ENCODE results near the gene ARMS2. TPM values are rescaled to one million over a fixed set of nuclear protein-coding genes. Genes with fewer than 3 reads are reported as not detected.

ARMS2 gene, protein sequence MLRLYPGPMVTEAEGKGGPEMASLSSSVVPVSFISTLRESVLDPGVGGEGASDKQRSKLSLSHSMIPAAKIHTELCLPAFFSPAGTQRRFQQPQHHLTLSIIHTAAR
- not detected in 2 replicates for total RNA-seq (2014; rRNA removed; shearing (Covaris generic))

DNA sequence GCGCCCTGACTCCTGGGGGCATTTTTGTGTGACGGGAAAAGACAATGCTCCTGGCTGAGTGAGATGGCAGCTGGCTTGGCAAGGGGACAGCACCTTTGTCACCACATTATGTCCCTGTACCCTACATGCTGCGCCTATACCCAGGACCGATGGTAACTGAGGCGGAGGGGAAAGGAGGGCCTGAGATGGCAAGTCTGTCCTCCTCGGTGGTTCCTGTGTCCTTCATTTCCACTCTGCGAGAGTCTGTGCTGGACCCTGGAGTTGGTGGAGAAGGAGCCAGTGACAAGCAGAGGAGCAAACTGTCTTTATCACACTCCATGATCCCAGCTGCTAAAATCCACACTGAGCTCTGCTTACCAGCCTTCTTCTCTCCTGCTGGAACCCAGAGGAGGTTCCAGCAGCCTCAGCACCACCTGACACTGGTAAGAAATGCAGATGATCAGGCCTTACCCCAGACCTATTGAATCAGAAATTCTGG lies at the start of gene ARMS2:
Gene ARMS2, plus strand, starts transcription at position 51 of the 478 bp plus-strand sequence. Its CDS starts 75 bp downstream, at position 126.
- no peak for DNase-seq (ENCODE audit: low spot score)

DNA sequence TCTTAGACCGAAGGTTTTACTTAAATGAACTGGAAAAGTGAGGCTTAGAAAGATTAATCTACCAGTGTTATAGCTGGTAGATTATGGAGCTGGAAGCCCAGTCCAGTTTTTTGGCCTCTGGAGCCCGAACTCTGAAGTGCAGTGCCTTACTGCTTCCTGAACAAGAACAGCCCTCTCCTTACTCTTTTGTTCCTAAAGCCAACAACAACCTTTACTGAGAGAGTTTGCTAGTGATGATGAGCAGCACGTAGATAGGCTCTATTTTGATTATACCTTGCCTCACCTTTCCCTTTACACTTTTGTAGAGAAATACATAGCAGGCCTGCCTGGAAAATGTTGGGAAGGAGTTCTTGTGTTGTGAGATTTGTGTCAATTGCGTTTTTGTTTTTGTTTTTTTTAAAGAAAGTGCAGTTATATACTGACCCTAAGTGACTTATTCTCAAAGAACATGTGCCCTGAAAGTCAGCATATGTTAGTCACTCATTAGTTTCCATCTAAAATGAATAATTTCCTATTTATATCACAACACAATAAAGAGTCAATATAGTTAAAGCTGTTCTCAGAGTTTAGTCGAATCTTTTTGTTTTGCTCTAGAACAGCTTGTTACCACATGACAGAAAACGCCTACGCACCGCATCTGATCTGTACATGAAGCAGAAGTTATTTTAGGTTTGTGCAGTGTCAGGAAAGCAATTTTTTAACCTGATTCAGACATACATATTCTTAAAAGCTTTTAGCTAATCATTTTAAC lies 46.9 kb upstream of the ARMS2 start:
- no peak for DNase-seq (ENCODE audit: low spot score)

DNA sequence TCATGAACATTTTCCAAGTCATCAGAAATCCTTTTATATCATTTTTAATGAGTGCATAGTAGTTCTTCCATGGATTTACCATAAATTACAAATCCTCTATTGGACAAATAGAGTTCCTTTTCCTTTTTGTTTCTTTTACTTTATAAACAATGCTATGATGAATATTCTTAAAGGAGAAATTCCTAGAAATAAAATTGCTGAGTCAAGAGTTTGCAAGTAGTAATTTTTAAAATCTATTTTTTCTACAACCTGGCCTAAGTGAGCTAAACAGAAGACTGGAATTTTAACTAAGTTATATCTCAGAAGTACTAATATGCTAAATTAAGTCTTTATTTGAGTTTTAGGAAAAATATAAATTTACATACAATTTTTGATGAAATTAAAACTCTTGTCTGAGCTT lies 41.1 kb upstream of the ARMS2 start:
- no peak for DNase-seq (ENCODE audit: low spot score)

DNA sequence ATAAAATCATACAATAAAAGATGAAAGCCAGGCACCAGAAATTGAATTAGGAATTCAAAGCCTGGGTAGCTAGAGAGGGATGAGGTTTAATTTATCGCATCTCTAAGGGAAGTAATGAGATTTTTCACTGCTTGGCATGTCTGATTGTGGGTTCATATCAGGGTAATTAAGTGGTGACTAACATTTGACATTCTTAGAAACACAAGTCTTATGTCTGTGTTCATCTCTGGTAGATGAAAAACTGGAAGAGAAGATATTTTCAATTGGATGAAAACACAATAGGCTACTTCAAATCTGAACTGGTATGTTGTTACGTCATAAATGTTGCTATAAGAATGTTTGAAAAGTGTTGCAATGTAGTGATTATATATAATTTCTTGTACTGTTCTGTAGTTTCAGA lies 36.8 kb upstream of the ARMS2 start:
- peak; percentile 22 for DNase-seq (ENCODE audit: low spot score)

DNA sequence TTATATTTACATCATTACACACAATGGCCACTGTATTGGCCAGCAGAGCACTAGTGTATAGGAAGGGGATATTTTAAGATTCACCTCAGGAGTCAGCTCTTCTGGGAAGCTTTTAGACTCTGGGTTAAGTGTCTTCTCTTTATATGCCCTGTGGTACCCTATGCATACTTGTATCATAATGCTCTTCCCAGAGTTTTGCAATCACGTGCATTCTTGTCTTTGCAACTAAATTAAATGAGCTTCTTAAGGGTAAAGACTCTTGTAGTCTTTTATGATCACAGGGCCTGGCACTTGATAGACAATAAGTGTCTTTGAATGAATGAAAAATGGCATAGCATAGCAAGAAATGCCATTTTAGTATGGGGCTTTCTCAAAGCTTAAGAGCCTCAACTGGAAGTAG lies 35.4 kb upstream of the ARMS2 start:
- DNase-seq (ENCODE audit: low spot score) = no peak

DNA sequence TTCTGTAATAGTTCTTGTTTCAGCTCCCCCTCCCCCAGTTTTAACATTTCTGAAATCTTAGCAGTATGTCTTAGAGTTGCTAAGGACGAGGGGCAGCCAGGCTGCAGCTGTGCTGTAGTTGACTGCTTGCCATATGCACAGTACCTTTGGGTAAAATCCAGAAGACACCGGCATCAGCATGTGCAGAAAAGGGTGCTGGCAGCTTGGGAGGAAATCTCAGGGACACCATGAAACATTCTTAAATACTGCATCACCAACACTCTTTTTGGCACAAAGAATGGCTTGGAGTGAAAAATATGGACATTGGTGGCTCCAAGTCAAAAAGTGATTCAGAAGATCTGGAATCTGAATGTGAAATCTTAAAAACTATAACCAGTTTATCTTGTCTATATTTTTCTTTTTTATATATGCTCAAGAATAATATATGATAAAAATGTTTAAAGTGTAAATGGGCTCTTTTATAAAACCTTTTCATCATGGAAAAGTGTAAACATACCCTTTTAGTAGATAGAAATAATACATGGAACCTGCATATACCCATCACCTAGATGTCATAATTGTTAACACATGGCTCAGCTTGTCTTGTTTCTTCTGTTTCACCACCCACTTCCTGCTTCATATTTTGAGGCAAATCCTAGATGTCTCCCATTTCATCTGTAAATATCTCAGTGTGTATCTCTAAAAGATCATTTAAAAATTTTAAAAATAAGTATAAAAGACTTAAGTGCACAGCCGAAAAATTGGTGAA lies 34.4 kb upstream of the ARMS2 start:
- no peak for DNase-seq (ENCODE audit: low spot score)

DNA sequence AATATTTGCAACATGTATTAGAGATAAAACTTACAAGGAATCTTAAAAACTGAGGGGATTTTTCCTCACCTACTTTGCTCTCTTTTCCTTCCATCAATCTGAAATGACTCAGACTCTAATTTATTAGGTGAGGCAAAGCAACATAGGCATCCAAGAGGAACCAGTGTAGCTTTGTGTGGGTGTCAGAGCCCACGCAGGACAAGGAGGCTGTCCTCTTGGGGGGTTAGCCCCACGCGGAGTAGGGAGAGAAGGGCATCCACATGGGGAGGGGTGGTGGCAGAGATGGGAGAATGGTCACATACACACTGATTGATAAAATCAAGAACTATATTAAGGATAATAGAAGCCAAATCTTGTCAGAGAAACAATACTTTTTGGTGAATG lies 33.8 kb upstream of the ARMS2 start:
- no peak for DNase-seq (ENCODE audit: low spot score)

DNA sequence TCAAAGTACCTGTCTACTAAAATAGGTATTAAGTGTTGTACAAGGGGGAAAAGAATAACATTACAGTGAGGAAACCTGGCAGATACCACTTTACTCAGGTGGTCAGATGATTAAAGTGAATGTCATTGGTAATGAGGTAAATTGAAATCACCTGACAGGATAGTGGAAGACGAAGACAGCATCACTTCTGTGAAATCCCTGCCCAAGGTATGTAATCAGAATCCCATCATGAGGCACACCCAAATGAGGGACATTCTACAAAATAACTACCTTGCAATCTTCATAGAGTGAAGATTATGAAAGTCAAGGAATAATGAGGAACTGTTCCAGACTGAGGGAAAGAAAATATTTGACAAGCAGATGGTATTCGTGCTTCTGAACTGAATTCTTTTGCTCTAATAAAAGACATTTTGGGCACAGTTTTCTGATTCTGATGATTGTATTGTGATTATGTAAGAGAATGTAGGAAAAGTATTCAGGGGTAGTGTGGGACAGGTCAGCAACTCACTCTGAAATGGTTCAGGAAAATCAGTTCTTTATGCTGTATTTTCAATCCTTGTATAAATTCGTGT lies 33.3 kb upstream of the ARMS2 start:
- DNase-seq (ENCODE audit: low spot score) = no peak

DNA sequence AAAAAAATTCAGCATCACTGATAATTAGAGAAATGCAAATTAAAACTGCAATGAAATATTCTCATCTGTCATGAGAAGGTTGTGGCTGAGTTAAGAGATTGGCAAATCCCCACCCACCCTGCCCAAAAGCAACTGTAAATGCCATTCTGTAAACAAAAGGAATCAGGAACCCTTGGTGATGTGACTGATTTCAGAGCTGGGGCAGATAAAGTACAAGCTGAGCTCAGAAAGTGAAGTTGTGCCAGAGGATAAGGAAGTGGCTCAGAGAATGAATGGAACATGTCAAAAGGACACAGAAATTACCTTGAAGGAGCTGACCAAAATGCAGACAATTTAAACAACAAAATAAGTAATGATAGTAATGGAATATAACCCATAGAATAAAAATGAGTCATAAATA lies 32.7 kb upstream of the ARMS2 start:
- DNase-seq (ENCODE audit: low spot score) = no peak

DNA sequence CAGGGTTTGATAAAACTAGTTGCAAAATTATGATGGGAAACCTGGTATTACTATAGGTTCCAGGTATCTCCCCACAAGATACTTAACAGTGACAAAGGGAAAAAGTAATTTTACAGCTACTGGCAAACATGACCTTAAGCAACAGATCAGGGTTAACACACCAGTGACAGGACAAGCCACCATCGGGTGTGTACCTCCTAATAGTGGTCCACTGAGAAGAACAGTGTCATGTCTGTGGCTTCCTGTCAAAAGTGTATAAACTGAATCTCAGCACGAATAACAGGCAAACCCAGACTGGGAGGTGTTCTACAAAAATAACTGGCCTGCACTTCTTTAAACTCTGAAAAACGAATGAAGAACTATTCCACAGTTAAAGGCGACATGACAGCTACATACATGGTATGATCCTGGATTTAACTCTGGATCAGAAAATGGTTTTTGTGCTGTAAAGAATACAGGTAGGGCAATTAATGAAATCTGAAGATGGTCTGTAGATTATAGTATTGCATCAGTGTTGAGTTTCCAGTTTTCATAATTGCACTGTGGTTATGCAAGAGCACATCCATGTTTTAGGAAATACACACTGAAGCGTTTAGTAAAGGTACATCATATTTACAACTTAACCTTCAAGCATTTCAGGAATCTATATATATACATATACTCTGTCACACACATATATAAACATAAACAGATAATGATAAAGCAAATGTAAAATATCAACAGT lies 32.0 kb upstream of the ARMS2 start:
- DNase-seq (ENCODE audit: low spot score) = no peak

DNA sequence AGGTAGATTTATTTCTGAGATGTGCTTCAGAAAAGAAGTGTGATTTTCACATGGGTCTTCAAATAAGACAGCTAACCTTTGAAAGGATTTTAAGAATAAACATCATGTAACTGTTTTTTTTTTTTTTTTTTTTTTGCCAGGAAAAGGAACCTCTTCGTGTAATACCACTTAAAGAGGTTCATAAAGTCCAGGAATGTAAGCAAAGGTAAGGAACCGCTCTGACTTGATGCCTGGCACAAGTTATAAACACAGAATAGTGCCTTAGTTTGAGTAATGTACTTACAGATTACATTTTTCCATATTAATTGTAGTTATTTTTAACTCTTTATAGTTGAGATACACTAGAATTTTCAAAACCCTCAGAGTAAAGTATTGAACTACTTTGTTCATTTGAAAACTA lies 30.4 kb upstream of the ARMS2 start:
- no peak for DNase-seq (ENCODE audit: low spot score)

DNA sequence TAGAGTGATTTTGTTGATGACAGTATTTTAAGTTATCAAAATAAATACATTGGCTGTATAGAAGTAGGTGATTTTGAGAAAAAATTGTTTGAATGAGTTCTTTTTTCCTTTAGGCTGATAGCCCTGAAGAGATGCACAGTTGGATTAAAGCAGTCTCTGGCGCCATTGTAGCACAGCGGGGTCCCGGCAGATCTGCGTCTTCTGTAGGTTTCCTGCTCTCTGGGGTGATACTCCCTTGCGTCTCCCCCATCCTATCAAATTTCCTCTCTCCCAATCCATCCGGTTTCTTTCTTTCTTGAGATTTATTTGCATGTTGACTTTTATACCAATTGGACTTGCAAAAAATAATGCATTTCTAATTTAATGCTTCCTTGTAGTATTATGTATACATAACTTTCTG lies 27.6 kb upstream of the ARMS2 start:
- DNase-seq (ENCODE audit: low spot score) = no peak

DNA sequence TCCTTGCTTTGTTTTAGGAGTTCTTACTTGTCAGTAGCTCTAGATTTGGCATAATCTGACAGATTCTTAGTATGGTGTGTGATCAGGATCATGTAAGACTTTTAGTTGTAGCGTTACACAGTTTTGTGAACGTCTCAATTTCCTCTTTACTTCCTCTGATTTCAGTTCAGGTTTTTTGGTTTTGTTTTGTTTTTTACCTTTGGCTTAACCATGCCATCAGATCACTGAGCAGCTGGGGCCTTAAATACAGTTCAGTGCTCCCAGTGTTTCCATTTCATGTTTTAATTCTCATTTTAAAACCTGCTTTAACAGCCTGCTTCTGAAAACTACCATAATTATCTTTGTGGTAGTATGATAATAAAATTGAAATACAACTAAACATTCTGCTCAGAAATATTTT lies 27.2 kb upstream of the ARMS2 start:
- no peak for DNase-seq (ENCODE audit: low spot score)

DNA sequence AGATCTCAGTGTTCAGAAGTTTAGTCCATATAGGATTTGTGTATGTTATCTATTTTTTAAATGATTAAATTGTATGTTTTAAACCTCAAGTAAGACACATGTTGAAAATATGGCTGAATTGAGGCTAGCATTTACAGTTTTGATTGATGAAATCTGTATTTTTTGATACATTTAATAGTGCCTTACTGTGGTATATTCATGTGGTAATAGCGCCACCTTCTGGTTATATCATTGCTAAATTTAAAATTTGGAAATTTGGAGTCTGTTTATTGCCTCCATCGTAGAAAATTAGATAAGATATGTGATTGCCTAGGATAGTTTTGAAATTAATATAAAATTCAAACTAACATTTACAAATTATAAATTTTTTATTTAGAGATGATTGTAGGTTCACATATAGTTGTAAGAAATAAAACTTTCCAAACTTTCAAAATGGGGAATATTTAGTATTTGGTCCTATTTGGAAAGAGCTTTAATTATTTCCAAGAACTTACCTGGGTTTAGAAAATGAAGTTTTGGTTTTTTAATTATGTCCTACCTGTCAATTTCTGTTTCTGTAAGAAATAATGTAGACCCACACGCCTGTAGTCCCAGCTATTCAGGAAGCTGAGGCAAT lies 19.1 kb upstream of the ARMS2 start:
- no peak for DNase-seq (ENCODE audit: low spot score)

DNA sequence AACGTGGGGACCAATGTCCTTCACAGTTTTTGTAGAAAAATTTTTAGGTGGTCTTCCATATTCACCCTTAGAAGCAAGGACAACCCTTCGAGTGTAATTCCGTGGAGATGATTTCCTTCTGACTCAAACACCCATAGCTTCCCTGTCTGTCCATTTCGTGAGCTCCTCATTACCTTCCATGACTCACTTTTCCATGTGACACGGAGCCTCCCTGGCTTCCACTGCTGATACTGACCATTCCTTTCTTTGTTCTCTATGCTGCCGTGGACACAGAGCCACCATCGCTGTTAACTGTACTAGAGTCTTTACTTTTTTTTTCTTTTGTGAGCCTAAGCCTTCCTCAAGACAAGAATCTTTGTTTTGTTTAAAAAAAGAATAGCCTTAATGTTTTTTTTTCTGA lies 12.5 kb upstream of the ARMS2 start:
- DNase-seq (ENCODE audit: low spot score) = peak; percentile 62

DNA sequence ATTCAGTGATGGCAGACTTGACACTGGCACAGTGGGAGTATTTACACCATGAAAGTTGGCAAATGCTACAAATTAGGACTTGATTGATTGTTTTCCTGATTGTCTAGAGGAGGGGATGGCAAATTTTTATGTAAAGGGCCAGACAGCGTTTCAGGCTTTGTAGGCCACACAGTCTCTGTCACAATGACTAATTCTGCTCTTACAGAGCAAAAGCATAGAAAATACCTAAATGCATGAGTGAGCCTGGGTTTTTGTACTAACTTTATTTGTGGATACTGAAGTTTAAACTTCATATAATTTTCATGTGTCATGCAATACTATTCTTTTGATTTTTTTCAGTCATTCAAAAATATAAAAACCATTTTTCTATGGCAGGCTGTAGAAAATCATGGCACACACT lies 9.0 kb upstream of the ARMS2 start:
- no peak for DNase-seq (ENCODE audit: low spot score)

DNA sequence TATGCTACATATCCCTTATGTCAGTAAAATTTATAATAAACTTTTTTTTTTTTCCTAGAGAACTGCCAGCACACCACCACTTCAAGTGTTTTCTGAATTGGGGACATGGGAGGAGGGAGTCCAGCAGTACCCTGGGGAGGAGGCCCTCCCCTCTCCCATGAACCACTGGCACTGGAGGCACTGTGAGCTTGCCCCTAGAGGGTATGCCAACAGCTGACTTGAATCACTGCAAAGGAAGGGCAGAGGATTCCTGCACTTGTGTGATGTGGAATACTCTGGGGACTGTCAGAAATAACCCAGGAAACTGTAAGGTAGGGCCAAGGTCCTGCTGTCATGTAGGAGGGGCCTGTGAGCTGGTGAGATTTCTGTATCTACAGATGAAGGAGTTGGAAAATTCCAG lies 8.5 kb upstream of the ARMS2 start:
- DNase-seq (ENCODE audit: low spot score) = no peak

DNA sequence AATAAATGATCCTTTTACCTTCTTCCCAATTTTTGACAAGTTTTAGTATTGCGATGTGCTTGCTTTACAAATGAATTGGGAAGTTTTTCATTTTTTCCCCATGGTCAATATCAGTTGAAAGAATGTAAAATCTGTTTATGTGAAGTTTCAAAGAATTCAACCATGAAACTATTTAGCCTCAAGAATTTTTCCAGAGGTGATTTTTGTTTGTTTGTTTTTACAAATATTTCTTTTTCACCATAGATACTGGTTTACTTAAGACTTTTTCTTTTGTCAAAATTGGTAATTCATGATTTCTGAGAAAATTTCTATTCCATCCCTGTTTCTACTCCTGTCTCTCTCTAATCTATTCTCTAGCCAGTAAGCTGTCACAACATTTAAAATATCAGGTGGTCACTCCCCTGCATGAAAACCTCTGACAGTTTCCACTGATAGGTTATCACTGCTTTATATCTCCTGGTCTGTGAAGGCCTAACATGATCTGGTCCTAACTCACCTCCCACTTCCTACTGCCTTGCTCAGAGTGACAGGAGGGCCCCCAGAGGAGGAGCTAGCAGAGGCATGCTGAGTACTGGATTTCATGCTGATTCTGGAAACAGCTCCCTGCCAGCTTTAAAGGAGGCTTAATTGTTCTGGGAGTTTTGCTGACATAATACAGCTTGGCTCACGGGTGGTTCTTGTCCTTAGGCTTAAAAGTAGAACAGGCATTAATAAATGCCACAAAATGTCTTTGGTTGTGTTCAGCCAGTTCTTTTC lies 7.6 kb upstream of the ARMS2 start:
- DNase-seq (ENCODE audit: low spot score) = no peak

DNA sequence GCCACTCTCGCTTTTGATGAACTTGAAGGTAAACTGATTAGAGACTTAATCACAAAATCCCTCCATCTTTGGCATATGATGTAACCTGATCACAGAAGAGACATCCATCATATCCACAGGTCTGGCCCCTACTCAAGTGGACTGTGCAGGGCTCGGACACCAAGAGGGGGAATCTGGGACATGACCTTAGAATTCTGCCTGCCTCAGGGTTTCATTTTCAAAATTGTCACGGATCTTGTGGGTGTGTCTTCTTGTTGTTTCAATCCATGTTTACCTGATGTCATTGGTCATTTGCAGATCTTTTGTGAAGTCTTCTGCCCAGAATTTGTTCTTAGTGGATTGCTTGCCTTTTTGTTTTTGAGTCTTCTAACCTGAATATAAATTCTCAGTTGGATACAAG lies 5.9 kb upstream of the ARMS2 start:
- no peak for DNase-seq (ENCODE audit: low spot score)

DNA sequence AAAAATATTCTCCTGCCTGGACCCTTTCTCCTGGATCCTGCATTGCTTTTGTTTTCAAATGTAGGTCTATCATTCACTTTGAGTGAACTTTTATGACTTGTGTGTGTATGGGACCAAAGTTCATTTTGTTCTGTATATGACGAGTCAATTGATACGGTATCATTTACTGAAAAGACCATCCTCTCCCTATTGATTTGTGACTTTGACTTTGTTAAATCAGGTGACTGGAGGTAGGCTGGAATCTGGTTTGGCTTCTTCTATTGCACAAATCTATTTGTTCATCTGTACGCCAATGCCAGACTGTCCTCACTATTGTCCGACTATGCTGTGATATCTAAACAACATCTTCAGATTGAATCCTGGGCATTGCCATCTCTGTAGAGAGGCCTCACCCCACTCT lies 5.3 kb upstream of the ARMS2 start:
- DNase-seq (ENCODE audit: low spot score) = no peak

All from A172 (cell line).